Endothelial cell of umbilical vein (primary cell): ENCODE data around the gene BCS1L. TPM values are rescaled to one million over a fixed set of nuclear protein-coding genes. Genes with fewer than 3 reads are reported as not detected.
A peak's percentile ranks its signal among the peaks of the same experiment; 100 is the strongest.

Experiments used
- BruUV-seq: library from RNA; stranded (reverse); fragments of 400-500 nt; replicated peaks from 2 replicates; lab custom pipeline; 2021; lab: Mats Ljungman, UMichigan
- CTCF ChIA-PET: fragments of 300-600, 350-600 bp; sonication (Branson Sonifier 250); formaldehyde crosslinking; loops from one replicate; lab custom pipeline; 2021; ENCODE audit warnings: antibody characterized with exemption, inconsistent platforms; lab: Charles Lee
- POLR2A ChIA-PET: fragments of 300-600, 350-600 bp; sonication (Branson Sonifier 250); formaldehyde crosslinking; loops from one replicate; lab custom pipeline; 2021; ENCODE audit warnings: antibody characterized with exemption, inconsistent platforms; lab: Charles Lee
- DNase-seq: peaks from one replicate; pipeline ENCODE4 v3.0.0-alpha.2; 2011; ENCODE audit warnings: low read depth, low spot score
- FAIRE-seq: peaks from 2 replicates; lab custom pipeline; 2011; peaks lifted over from hg19 to GRCh38; lab: Jason Lieb, UNC
- H2AFZ ChIP-seq: 2 replicates; pipeline ENCODE4 v1.6.0; 2012; ENCODE audit warnings: low read depth, low read length, control low read depth, inconsistent platforms
- H3K27ac ChIP-seq: 2 replicates; pipeline ENCODE4 v1.5.1; 2011; ENCODE audit warnings: low read depth, mild to moderate bottlenecking, control low read depth, low read length, moderate library complexity; ENCODE audit not compliant: insufficient read depth
- H3K27me3 ChIP-seq, 2 experiments: 2 replicates each; pipeline versions ENCODE4 v1.6.0 to v1.6.1; 2011; ENCODE audit warnings: low read length in 2 of 2, mixed read lengths in 1 of 2; ENCODE audit not compliant: control insufficient read depth in 2 of 2, insufficient read depth in 2 of 2
- H3K36me3 ChIP-seq, 2 experiments: 2 replicates in 1 of 2; 3 replicates in 1 of 2; pipeline ENCODE4 v1.5.1; 2011; ENCODE audit warnings: low read length in 2 of 2, mild to moderate bottlenecking in 1 of 2, moderate library complexity in 1 of 2; ENCODE audit not compliant: control insufficient read depth in 2 of 2, insufficient read depth in 2 of 2; ENCODE audit errors: extremely low read depth in 1 of 2
- H3K4me1 ChIP-seq: 3 replicates; pipeline ENCODE4 v1.5.1; 2011; ENCODE audit warnings: mild to moderate bottlenecking, low read length; ENCODE audit not compliant: control insufficient read depth, insufficient read depth; ENCODE audit errors: extremely low read depth
- H3K4me2 ChIP-seq: 2 replicates; pipeline ENCODE4 v1.6.1; 2011; ENCODE audit warnings: low read length, control low read depth, mixed read lengths; ENCODE audit not compliant: insufficient read depth
- H3K4me3 ChIP-seq, 3 experiments: fragments of 200-600 bp in 1 of 3; sonication (generic), shearing (Covaris generic) in 1 of 3; replicated peaks in 1 of 3; 2 replicates each; pipeline ENCODE4 v1.5.1; 2011 to 2016; ENCODE audit warnings: control low read depth in 3 of 3, low read length in 3 of 3, mild to moderate bottlenecking in 2 of 3, inconsistent platforms in 1 of 3, low read depth in 1 of 3, moderate library complexity in 1 of 3; ENCODE audit not compliant: insufficient read depth in 1 of 3
- H3K79me2 ChIP-seq: 2 replicates; pipeline ENCODE4 v1.6.0; 2012; ENCODE audit warnings: low read length, inconsistent platforms; ENCODE audit not compliant: control insufficient read depth, insufficient read depth
- H3K9ac ChIP-seq: replicated peaks from 2 replicates; pipeline ENCODE3; 2011; ENCODE audit warnings: low read length, control low read depth; ENCODE audit not compliant: insufficient read depth; ENCODE audit errors: extremely low read depth
- H3K9me1 ChIP-seq: replicated peaks from 3 replicates; pipeline ENCODE4 v1.6.0; 2011; ENCODE audit warnings: mild to moderate bottlenecking, low read length; ENCODE audit not compliant: control insufficient read depth, insufficient read depth; ENCODE audit errors: extremely low read depth
- H3K9me3 ChIP-seq: replicated peaks from 2 replicates; pipeline ENCODE4 v1.5.1; 2012; ENCODE audit warnings: low read length, inconsistent platforms; ENCODE audit not compliant: control insufficient read depth, insufficient read depth
- H4K20me1 ChIP-seq: replicated peaks from 2 replicates; pipeline ENCODE3; 2011; ENCODE audit warnings: mild to moderate bottlenecking, low read length; ENCODE audit not compliant: control insufficient read depth, insufficient read depth; ENCODE audit errors: extremely low read depth
- EZH2 ChIP-seq: IDR thresholded peaks from 2 replicates; pipeline ENCODE4 v1.6.1; 2012; ENCODE audit warnings: borderline replicate concordance, low read depth, mild to moderate bottlenecking, moderate library complexity, low read length, inconsistent platforms; ENCODE audit not compliant: severe bottlenecking
- JUN ChIP-seq: IDR thresholded peaks from 2 replicates; pipeline ENCODE4 v1.6.1; 2011; ENCODE audit warnings: borderline replicate concordance, low read depth; ENCODE audit not compliant: insufficient read length, insufficient read depth
- POLR2A ChIP-seq: IDR thresholded peaks from 2 replicates; pipeline ENCODE4 v1.6.1; 2012; ENCODE audit warnings: low read depth, mild to moderate bottlenecking, control low read depth, low read length
- dilution Hi-C: fragments of 300-500 bp; cut with MboI; formaldehyde crosslinking; loops from one replicate; pipeline ENCODE4 v1.15.0; 2019; ENCODE audit warnings: low sequenced_read_pairs; ENCODE audit not compliant: extremely low pct_ligation_motif_present
- intact Hi-C: fragments of 100-400 bp; cut with micrococcal nuclease; formaldehyde crosslinking; loops from one replicate; pipeline ENCODE4 v1.10.0; 2022
- polyA plus RNA-seq, 4 experiments: library from polyadenylated mRNA; depleted of rRNA in 3 of 4; stranded (reverse) in 3 of 4; unstranded in 1 of 4; fragments of >200 nt; gene quantifications; 2 replicates each; pipeline versions ENCODE4 v1.2.1 to v1.2.3, GENCODE V29; 2011 to 2012; ENCODE audit warnings: missing spikeins in 1 of 4
- total RNA-seq: library from RNA; stranded (reverse); gene quantifications from 2 replicates; pipeline ENCODE4 v1.2.3, GENCODE V29; 2021

BCS1L gene
- total and polyA plus RNA-seq, 2 donors (not counting 3 experiments of a cell fraction or from before 2014, with no cell fraction given) = 57.4 to 70.3 TPM

DNA sequence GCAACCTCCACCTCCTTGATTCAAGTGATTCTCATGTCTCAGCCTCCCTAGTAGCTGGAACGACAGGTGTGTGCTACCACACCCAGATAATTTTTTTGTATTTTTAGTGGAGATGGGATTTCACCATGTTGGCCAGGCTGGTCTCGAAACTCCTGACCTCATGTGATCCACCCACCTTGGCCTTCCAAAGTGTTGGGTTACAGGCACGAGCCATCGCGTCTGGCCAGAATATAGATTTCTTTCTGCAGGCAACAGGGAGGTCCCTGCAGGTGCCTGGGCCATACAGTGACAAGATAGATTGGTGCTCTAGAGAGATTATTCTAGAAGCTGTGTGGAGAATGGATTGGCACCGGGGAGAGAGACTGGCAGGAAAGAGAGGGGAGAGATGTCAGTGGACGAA is 38.5 kb upstream of the BCS1L start:
- intact Hi-C loops = no loop called here
- Histone ChIP-seq H3K79me2 (no peaks in the 10 kb centered on the region), H3K27ac (no peak overlapping the region), H3K27me3 (no peaks in the 10 kb centered on the region), H3K4me1 (peaks cover 12% of the 10 kb centered on the region), H3K9ac (no peak overlapping the region), H4K20me1 (no peaks in the 10 kb centered on the region), H2AFZ (no peak overlapping the region), H3K4me2 (no peak overlapping the region), H3K9me1 (no peaks in the 10 kb centered on the region), H3K4me3 (no peak overlapping the region), H3K9me3 (no peaks in the 10 kb centered on the region), H3K36me3 (no peaks in the 10 kb centered on the region)
- TF ChIP-seq EZH2 = no peak
- ChIA-PET POLR2A (interaction anchor here (0.6 kb wide), 1 partner anchor 38 kb away, joined by 6 read pairs; the partner anchor contains the start of genes BCS1L and ZNF142), CTCF (interaction anchor here (1.0 to 1.1 kb wide), 2 partner anchors 10 to 30 kb away, joined by 3 to 6 read pairs; no protein-coding TSS in a partner anchor)
- dilution Hi-C loops = no loop called here
- DNase-seq = no peak
- FAIRE-seq = no peak
- BruUV-seq = no TSS peak

DNA sequence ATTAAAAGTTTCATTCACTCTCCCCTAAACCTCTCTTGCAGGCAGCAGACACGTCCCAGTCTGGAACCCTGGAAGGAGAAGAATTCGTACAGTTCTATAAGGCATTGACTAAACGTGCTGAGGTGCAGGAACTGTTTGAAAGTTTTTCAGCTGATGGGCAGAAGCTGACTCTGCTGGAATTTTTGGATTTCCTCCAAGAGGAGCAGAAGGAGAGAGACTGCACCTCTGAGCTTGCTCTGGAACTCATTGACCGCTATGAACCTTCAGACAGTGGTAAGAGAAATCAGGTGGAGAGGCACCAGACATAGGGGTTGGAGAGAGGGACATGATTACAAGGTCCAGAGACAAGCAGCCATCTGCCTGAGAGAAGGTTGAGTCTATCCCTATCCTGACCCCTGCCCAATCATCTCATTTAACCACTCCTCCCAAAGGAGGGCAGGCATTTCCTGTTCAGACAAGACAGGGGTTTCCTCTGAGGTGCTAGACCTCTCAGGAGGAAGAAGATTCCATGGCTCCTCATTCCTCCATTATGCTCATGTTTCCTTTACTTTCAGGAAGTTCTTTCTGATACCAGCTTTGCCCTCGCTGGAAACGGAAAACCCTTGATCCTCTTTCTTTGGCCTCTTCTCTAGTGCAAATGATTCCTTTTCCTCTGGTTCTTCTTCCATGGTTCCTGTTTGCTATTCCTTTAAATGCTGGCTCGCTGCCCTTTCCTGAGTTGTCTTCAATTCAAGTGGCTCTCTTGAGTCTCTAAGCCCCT is 36.7 kb upstream of the BCS1L start:
- ChIA-PET POLR2A (interaction anchor here (0.7 kb wide), 1 partner anchor 9 kb away, joined by 3 read pairs; no protein-coding TSS in a partner anchor), CTCF (interaction anchor here (1.0 to 1.7 kb wide), 2 partner anchors 9 to 15 kb away, joined by 4 to 6 read pairs; partner anchors contain the start of gene PLCD4)
- H3K27me3 ChIP-seq = no peaks in the 10 kb centered on the region
- DNase-seq (peak; percentile 26), FAIRE-seq (no peak)
- H3K36me3 ChIP-seq = no peaks in the 10 kb centered on the region
- H2AFZ ChIP-seq = peak overlapping the region; percentile 18
- no peak overlapping the region for H3K27ac ChIP-seq
- no peaks in the 10 kb centered on the region for H3K9me3 ChIP-seq
- dilution Hi-C loops (no loop called here), intact Hi-C loops (loop anchor here (1.0 kb wide), 1 partner anchor 9 kb away; no protein-coding TSS in a partner anchor)
- BruUV-seq = no TSS peak
- H3K9me1 ChIP-seq = no peaks in the 10 kb centered on the region
- H3K4me1 ChIP-seq = peaks cover 15% of the 10 kb centered on the region
- no peak overlapping the region for H3K9ac ChIP-seq
- peak overlapping the region; percentile 12 for H3K4me2 ChIP-seq
- no peaks in the 10 kb centered on the region for H4K20me1 ChIP-seq
- H3K79me2 ChIP-seq = no peaks in the 10 kb centered on the region
- no peak for TF ChIP-seq JUN
- TF ChIP-seq POLR2A = no peak
- no peak overlapping the region for H3K4me3 ChIP-seq
